Stimulated activated CD4-positive, alpha-beta T cell treated with anti-CD3 and anti-CD28 coated beads, Interleukin-2, amount 100 ng/mL, for 4 hours (primary cell): Measurements from ENCODE around the gene CSNK1G2.

Experiments
- DNase-seq: peaks from one replicate; pipeline ENCODE4 v3.0.0-alpha.2; 2020; ENCODE audit warnings: low read depth

CSNK1G2 gene

DNA sequence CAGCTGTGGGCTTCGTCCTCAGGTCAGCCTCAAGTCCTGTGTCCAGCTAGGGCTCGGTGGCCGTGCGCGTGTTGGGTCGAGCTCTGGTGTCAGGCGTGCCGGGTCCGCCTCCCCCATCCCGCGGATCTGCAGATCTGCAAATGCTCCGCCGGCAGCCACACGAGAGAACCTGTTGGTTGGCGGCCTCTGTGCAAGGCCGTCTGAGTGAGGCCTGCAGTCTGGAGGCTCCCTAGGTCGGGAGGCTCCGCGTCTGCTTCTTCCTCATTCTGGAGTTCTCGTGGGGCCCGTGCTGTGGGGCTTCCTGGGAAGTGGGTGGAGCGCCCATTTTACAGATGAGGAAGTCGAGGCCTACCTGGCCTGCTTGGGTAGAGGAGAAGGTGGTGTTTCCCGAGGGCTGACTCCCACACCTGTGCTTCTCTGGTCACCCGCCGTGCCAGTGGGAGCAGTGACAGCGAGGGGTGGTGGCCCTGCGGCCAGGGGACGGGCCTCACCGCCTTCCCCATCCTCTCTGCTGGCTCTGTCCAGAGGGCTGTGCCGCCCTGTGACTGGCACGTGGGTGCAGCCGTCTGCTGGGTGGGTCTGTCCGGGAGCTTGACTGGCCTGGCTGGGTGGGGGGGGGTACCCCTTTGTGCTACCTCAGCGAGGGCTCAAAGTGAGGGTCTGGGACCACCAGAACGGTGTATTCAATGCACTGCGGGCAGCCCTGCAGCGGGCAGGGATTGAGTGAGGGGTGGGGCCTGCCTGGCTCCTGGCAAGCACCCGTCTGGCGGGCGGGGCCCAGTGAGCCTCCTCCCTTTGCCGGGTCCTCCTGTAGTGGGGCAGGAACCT is 3.3 kb downstream of the CSNK1G2 start:
- DNase-seq = no peak

- DNase-seq = no peak
These were observed 4.1 kb downstream of the CSNK1G2 start for GRCh38 chr19:1944916-1945561.

GRCh38 chr19:1945899-1946298 is 4.9 kb downstream of the CSNK1G2 start:
- DNase-seq = no peak

DNA sequence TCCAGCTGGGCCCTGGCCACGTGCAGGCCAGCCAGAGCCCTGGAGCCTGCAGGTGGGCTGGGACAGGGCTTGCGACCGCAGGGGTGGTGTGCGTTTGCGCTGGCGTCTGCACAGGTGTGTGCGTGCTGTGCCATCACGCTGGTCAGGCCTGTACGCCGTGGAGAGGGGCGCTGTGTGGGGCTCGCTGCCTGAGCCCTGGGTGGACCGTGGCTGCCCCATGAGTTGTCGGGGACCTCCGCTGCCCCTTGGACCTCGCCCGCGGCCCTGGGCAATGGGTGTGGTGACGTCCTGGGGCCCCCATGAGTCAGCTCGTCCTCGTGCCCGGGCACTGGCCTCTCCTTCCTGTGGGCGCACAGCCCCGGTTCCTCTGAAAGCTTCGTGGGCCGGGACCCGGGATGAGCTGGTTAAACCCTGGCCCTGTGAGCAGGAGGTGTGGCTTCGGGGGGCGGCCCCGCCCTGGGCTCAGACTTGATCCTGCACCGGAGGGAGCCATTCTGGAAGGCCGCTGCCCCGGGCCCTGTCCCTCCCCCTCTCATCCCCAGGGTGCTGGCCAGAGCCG is 6.8 kb downstream of the CSNK1G2 start:
- DNase-seq = no peak

DNA sequence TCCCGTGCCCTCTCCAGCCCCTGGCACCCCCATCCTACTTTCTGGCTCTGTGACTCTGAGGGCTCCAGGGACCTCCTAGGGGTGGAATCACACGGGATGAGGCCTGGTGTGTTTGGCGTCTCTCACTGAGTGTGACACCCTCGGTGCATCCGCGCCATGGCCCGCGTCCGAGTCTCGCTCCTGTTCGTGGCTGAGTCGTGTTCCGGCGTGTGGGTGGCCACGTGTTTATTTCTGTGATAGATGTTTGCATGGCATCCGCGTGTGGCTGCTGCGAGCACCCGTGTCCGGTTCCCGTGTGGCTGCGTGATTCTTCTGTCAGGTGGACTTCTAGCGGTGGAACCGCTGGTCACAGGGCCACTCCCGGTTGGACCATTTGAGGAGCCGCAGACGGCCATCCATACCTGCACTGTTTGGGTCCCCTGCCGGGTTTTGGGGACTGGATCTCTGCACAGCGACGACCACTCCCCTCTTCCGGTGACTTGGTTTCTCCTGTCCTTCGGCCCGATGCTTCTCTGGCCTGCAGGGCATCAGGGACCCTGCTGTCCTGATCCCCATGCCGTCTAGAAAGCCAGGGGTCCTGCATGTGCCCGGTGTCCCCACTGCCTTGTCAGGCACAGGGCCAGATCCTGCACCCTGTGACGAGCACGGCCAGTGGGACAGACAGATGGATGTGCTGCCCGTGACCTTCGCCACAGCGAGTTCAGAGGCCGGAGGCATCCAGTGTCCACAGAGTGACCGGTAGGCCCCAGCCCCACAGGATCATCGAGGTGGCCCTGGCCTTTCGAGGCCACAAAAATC is 8.5 kb downstream of the CSNK1G2 start:
- no peak for DNase-seq

DNA sequence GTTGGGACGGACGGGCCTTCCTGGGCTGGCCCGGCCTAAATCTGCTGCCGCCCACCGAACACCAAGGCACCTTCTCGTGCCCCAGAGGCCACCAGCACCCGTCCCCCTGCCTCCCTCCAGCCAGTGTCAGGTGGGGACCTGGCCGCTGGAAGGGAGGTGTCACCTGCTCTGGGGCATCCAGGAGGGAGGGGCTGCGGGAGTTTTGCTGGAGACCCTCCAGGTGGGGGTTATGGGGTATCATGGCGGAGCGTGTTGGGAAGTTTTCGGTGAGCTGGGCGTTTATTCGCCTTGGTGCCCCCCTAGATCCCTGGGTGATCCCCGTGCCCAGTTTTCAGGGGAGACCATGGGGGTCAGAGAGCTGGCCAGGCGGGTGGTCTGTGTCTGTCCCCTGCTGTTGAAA is 9.7 kb downstream of the CSNK1G2 start:
- no peak for DNase-seq

DNA sequence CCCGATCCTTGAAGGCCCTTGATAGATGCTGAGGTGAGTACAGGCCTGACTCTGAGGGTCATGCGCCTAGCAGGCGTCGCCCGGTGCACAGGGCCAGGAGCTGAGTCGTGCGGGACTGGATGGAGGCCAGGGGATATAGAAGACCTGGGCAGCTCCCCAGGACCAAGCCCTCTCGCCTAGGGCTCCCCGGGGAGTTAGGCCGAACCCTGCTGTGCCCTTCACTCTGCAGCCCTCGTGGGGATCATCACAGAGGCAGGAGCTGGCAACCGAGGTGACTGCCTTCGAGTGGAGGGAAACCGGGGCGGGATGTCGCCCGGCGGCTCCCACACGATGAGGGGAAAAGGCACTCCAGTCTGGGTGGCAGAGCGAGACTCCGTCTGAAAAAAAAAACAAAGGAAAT is 11.7 kb downstream of the CSNK1G2 start:
- DNase-seq = no peak

DNA sequence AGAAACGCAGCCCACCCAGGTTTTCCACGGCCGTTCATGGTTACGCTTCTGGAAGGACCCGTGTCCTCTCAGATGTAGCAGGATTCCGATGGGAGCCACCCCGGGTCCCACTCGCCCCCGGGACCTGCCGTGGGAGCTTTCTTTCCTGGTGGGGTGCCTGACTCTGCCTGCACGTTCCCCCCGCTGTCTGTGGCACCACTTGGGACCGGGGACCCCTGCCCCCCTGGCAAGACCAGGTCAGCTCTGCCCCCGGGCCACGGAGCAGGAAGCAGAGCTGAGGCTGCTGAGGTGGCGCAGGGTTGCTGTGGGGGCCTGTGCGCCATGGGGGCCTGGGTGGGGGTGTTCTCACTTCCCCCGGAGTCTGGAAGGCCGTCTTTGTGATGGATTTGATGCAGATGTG is 12.1 kb downstream of the CSNK1G2 start:
- no peak for DNase-seq

DNA sequence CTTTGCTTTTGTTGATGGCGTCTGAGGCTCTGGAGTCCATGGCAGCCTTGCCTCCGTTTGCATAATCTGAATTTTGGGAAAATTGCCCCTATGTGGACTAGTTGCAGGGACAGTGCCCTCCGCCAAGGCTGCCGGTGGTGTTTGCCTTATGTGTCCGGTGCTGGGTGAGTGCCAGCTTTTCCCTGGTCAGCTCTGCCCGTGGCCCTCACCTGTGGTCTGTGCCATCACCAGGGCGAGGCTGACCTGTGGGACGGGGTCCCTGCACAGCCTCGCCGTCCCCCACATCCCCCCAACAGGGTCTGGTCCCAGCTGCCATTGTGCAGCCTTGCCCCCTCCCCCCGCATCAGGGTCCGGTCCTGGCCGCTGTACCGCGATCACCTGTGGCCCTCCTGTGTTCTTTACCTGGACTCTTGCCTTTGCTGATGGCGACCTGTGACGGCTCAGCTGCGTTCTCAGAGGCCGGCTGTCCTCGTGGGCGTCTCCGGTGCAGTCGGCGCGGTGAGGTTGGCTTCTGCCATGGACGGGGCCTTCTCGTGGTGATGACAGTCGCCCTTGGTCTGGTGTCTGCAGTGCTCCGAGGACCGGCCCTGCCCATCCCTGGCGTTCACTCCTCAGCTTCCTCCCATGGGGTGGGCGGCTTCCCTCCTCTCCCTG is 12.6 kb downstream of the CSNK1G2 start:
- DNase-seq = no peak

GRCh38 chr19:1954532-1954933 is 13.6 kb downstream of the CSNK1G2 start:
- no peak for DNase-seq

DNA sequence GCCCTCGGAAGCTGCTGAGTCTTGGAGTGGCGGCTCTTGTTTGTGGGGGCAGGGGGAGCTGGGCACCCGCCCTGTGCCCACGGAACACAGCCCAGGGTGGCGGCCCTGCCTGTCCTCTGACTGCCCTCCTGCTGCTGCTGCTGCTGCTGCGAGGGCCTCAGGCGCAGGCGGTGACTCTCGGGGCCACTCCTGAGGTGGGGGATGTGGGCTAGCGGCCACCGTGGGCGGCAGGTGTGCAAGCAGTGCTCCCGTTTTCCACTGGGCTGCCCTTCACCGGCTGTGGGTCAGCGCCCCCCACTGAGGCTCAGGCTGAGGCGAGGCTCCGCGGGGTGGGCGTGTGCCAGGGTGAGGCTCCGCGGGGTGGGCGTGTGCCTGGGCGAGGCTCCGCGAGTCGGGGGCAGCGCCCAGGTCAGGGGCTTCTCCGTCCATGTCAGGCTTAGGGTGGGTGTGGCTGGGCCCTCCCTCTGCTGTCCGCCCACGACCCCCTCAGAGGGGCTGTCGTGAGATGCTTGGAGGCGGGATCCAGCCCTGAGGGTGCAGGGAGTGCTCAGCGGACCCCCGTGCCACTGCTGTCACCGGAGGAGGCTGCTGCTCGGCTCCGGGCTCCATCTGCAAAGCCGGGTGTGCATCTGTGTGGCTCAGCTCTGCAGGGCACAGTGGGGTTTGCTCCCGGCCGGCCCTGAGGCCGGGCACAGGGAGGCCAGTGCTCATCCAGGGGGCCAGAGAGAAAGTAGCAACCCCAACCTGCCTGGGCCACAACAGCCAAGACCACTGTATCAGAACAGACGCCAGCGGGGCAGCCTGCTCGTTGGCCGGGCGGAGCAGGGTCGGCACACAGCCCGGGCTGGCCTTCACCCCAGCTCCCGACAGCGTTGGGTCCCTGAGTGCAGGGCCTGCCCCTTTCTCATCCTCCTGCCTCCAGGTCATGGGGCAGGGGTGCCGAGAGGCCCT is 14.5 kb downstream of the CSNK1G2 start:
- DNase-seq = no peak

DNA sequence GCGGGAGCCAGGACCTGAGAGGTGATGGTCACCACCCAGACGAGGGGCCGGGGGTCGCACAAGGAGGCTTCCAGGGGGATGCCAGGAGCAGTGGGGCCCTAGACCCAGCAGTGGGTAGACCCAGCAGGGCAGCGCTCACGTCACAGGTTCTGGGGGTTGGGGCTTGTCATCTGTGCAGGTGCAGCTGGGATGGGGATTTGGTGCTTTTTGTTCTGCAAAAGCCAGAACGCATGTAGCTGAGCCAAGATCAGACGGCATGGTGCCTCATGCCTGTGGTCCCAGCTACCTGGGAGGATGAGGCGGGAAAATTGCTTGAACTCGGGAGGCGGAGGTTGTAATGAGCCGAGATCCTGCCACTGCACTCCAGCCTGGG is 15.1 kb downstream of the CSNK1G2 start:
- no peak for DNase-seq

GRCh38 chr19:1956868-1957492 is 16.0 kb downstream of the CSNK1G2 start:
- DNase-seq = no peak

DNA sequence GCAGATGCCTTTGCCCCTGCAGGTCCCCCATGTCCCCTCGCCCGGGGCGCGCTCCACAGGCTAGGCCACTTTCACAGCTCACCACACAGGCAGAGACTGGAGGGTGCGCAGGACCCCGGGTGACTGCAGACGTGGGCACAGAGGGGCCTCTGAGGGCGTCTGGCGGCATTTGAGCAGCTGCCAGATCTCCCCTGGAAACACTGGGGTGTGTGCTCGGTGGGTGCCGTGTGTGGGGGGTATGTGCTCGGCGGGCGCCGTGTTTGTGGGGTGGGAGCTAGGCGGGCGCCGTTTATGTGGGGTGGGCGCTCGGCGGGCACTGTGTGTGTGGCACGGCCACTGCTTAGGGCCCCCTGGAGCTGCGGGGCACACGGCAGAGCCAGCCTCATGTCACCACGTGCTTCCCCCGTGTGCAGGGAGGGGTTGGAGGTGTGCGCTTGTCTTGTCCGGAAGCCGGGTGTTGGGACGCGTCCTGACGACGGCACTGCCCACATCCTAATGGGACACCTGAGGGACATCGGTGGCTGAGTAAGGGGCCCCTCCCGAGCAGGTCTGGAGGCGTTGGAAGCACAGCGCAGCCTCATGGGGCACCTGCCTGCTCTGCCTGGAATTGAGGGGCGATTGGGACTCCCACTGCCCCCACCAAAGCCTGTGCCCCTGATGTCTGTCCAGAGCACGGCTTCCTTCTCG is 16.7 kb downstream of the CSNK1G2 start:
- DNase-seq = no peak

- DNase-seq = no peak
These were observed 19.1 kb downstream of the CSNK1G2 start for GRCh38 chr19:1959928-1960589.

- no peak for DNase-seq
These were observed 20.3 kb downstream of the CSNK1G2 start for GRCh38 chr19:1961000-1961883.

DNA sequence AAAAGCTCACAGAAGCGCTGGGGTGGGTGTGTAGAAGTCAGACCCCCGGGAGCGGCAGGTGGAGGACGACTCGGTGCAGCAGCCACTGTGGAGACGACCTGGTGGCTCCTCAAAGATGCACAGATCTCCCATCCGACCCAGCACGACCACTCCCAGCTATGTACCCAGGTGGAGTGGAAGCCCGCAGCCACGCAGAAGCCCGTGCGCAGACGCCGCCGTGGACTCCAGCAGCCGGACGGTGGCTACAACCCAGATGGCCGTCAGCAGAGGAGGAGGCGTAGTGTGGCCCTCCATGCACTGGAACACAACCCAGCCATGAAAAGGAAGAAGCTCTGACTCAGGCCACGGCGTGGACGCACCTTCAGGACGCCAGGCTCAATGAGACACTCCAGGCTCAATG is 21.7 kb downstream of the CSNK1G2 start:
- DNase-seq = no peak

GRCh38 chr19:1967087-1967608 is 26.2 kb downstream of the CSNK1G2 start:
- no peak for DNase-seq
